Esophagus squamous epithelium (tissue), 5 donors: ENCODE data around the gene MAD1L1. TPM values are rescaled to one million over a fixed set of nuclear protein-coding genes. Genes with fewer than 3 reads are reported as not detected.
A peak's percentile ranks its signal among the peaks of the same experiment; 100 is the strongest.

Experiments
- DNase-seq: peaks from one replicate; lab custom pipeline; 2025; lab: John Stamatoyannopoulos, UW
- H3K27ac ChIP-seq, 4 donors: fragments of 200-600 bp; sonication (generic); one replicate each; pipeline ENCODE4 v1.5.1; 2016 to 2019; ENCODE audit warnings: mild to moderate bottlenecking in 1 of 4
- H3K27me3 ChIP-seq, 4 donors: fragments of 200-600 bp; sonication (generic); 1 replicate in 3 of 4; 2 replicates in 1 of 4; pipeline versions ENCODE4 v1.5.1 to v1.6.0; 2017 to 2021; ENCODE audit warnings: antibody characterized with exemption in 1 of 4
- H3K36me3 ChIP-seq, 3 donors: fragments of 200-600 bp; sonication (generic); one replicate each; pipeline ENCODE4 v1.5.1; 2016 to 2019
- H3K4me1 ChIP-seq, 3 donors: fragments of 200-600 bp; sonication (generic); one replicate each; pipeline ENCODE4 v1.5.1; 2017 to 2019
- H3K4me3 ChIP-seq, 4 donors: fragments of 200-600 bp; sonication (generic); 1 replicate in 3 of 4; 2 replicates in 1 of 4; pipeline ENCODE4 v1.5.1; 2016 to 2019; ENCODE audit warnings: mild to moderate bottlenecking in 2 of 4, moderate library complexity in 1 of 4
- H3K9me3 ChIP-seq, 3 donors: fragments of 200-600 bp; sonication (generic); one replicate each; pipeline ENCODE4 v1.5.1; 2016 to 2019
- CTCF ChIP-seq, 6 experiments: fragments of 450-650 bp in 4 of 6; fragments of 200-600 bp in 2 of 6; sonication (generic) in 2 of 6; IDR thresholded peaks; one replicate each; pipeline ENCODE4 v1.5.1; 2016 to 2019; ENCODE audit warnings: antibody characterized with exemption in 6 of 6, mild to moderate bottlenecking in 4 of 6, moderate library complexity in 4 of 6
- POLR2A ChIP-seq, 4 donors: fragments of 450-650 bp; IDR thresholded peaks; one replicate each; pipeline ENCODE4 v1.6.1; 2017; ENCODE audit warnings: antibody characterized with exemption in 4 of 4, mild to moderate bottlenecking in 4 of 4, moderate library complexity in 3 of 4
- WGBS, 2 donors: methylation state at CpG; one replicate each; pipeline ENCODE4 v1.1.5; 2018; 5-methylcytosine and 5-hydroxymethylcytosine counted together
- intact Hi-C: fragments of 100-400 bp; cut with DNase I; formaldehyde crosslinking; loops from one replicate; pipeline ENCODE4 v1.15.0; 2022
- total RNA-seq, 4 donors: library from RNA; depleted of rRNA; stranded (reverse); fragments of >200 nt; gene quantifications; one replicate each; pipeline ENCODE4 v1.1.0, GENCODE V29; 2016
- donor health status: DM: yes; HTN: yes; CAD: no.

MAD1L1 gene
- total RNA-seq, 4 donors from 2014 or later, result 16.6 to 40.4 (median 30.2) TPM

- DNase-seq, result no peak
- no peaks in the 10 kb centered on the region for H3K9me3 ChIP-seq
- no peak overlapping the region for H3K4me3 ChIP-seq
- H3K27ac ChIP-seq, result no peak overlapping the region
- H3K36me3 ChIP-seq, result peaks cover 0 to 41% (median 0%) of the 10 kb centered on the region in 3 donors
- WGBS, 2 donors, result 67 to 78% methylated on average over 17 of the region's 17 CpGs
- no peaks in the 10 kb centered on the region for H3K27me3 ChIP-seq
- no peak for TF ChIP-seq CTCF (IDR thresholded peaks at IDR 0.05)
- no peak for TF ChIP-seq POLR2A (IDR thresholded peaks at IDR 0.05)
- H3K4me1 ChIP-seq, result peaks cover 0 to 7% (median 0%) of the 10 kb centered on the region in 3 donors
- intact Hi-C loops, result no loop called here
Measured at GRCh38 chr7:2138146-2138765, 94.5 kb downstream of the MAD1L1 start.

GRCh38 chr7:2134740-2135139, 98.0 kb downstream of the MAD1L1 start:
- no peaks in the 10 kb centered on the region for H3K9me3 ChIP-seq
- no peak overlapping the region for H3K4me3 ChIP-seq
- no peaks in the 10 kb centered on the region for H3K27me3 ChIP-seq
- no peak for TF ChIP-seq POLR2A (IDR thresholded peaks at IDR 0.05)
- peak in 1 of 6 experiments; percentile 14 for TF ChIP-seq CTCF (IDR thresholded peaks at IDR 0.05)
- 91 to 94% methylated on average over 3 to 5 of the region's 5 CpGs for WGBS, 2 donors
- DNase-seq, result no peak
- intact Hi-C loops, result no loop called here
- H3K4me1 ChIP-seq, result peaks cover 0 to 7% (median 0%) of the 10 kb centered on the region in 3 donors
- H3K36me3 ChIP-seq, result peaks cover 0 to 46% (median 0%) of the 10 kb centered on the region in 3 donors
- no peak overlapping the region for H3K27ac ChIP-seq

GRCh38 chr7:2132243-2132642, 100.5 kb downstream of the MAD1L1 start:
- H3K4me1 ChIP-seq, result peaks cover 0 to 7% (median 0%) of the 10 kb centered on the region in 3 donors
- intact Hi-C loops, result no loop called here
- H3K36me3 ChIP-seq, result peaks cover 0 to 36% (median 0%) of the 10 kb centered on the region in 3 donors
- no peaks in the 10 kb centered on the region for H3K9me3 ChIP-seq
- no peak for DNase-seq
- no peak overlapping the region for H3K4me3 ChIP-seq
- WGBS, 2 donors, result 95 to 97% methylated on average over 26 to 33 of the region's 33 CpGs
- no peak overlapping the region for H3K27ac ChIP-seq
- TF ChIP-seq POLR2A (IDR thresholded peaks at IDR 0.05) (no peak), CTCF (IDR thresholded peaks at IDR 0.05) (no peak)
- H3K27me3 ChIP-seq, result no peaks in the 10 kb centered on the region

GRCh38 chr7:2131800-2132199, 100.9 kb downstream of the MAD1L1 start:
- Histone ChIP-seq H3K4me1 (peaks cover 0 to 7% (median 0%) of the 10 kb centered on the region in 3 donors), H3K27me3 (no peaks in the 10 kb centered on the region), H3K9me3 (no peaks in the 10 kb centered on the region), H3K27ac (no peak overlapping the region), H3K36me3 (peaks cover 0 to 40% (median 0%) of the 10 kb centered on the region in 3 donors), H3K4me3 (no peak overlapping the region)
- no peak for DNase-seq
- intact Hi-C loops, result no loop called here
- TF ChIP-seq POLR2A (IDR thresholded peaks at IDR 0.05) (no peak), CTCF (IDR thresholded peaks at IDR 0.05) (no peak)
- 91 to 93% methylated on average over 7 to 8 of the region's 10 CpGs for WGBS, 2 donors

- TF ChIP-seq POLR2A (IDR thresholded peaks at IDR 0.05) (no peak), CTCF (IDR thresholded peaks at IDR 0.05) (no peak)
- 76 to 85% methylated on average over 6 of the region's 8 CpGs for WGBS, 2 donors
Measured at GRCh38 chr7:2131341-2131740, 101.4 kb downstream of the MAD1L1 start.

More at GRCh38 chr7:2131341-2131740, 101.4 kb downstream of the MAD1L1 start:
- no peak for DNase-seq
- peaks cover 0 to 7% (median 0%) of the 10 kb centered on the region in 3 donors for H3K4me1 ChIP-seq
- no peaks in the 10 kb centered on the region for H3K27me3 ChIP-seq
- H3K4me3 ChIP-seq, result no peak overlapping the region
- no peak overlapping the region for H3K27ac ChIP-seq
- no peaks in the 10 kb centered on the region for H3K9me3 ChIP-seq
- intact Hi-C loops, result no loop called here
- peaks cover 0 to 43% (median 0%) of the 10 kb centered on the region in 3 donors for H3K36me3 ChIP-seq
